ENCODE data around the gene ZNF622. TPM values are rescaled to one million over a fixed set of nuclear protein-coding genes. Genes with fewer than 3 reads are reported as not detected.
A peak's percentile ranks its signal among the peaks of the same experiment; 100 is the strongest.

ZNF622 gene
- polyA plus RNA-seq, 4 donors: 23.0 to 41.5 (median 34.1) TPM

DNA sequence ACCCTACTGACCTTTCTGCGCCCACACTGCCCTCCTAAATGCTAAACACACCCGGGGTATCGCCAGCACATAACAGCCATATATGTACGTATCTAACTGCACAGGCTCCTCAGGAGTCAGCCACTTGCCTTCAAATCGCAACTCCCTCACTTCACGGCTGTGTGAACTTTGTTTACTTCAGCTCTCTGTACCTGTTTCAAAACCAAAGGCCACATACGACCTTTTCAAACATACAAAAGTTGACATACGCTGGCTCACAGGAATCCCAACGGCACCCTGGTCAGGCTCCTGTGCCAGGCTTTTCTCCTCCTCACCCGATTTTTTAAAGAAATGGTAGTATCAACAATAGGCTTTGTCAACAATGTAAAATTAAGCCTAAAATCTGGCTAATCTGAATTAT, 39.0 kb upstream of the ZNF622 start:
- H3K36me3 ChIP-seq (ENCODE audit: control insufficient read depth in 3 of 3, insufficient read depth in 2 of 3, low read depth in 1 of 3, low read length in 3 of 3): peaks cover 0 to 20% (median 0%) of the 10 kb centered on the region in 3 donors
- DNase-seq (no peak), FAIRE-seq (no peak)
- H3K27me3 ChIP-seq (ENCODE audit: control insufficient read depth in 3 of 3, insufficient read depth in 3 of 3, low read length in 3 of 3): no peaks in the 10 kb centered on the region
- no peak overlapping the region for H3K4me3 ChIP-seq (ENCODE audit: low read depth in 1 of 3, low read length in 3 of 3)
- H3K4me1 ChIP-seq (ENCODE audit: control insufficient read depth in 3 of 3, insufficient read depth in 2 of 3, low read depth in 1 of 3, low read length in 2 of 3): peaks cover 0 to 26% (median 0%) of the 10 kb centered on the region in 3 donors
- no peak overlapping the region for H3K27ac ChIP-seq (ENCODE audit: low read depth in 1 of 3, low read length in 2 of 3)
- 86 to 93% (median 91%) methylated on average over 10 of the region's 10 CpGs for WGBS, 3 donors
- no peaks in the 10 kb centered on the region for H3K9me3 ChIP-seq (ENCODE audit: control insufficient read depth in 2 of 2, insufficient read depth in 1 of 2, low read depth in 1 of 2, low read length in 1 of 2)

GRCh38 chr5:16502866-16503265, 37.3 kb upstream of the ZNF622 start:
- Histone ChIP-seq H3K27ac (ENCODE audit: low read depth in 1 of 3, low read length in 2 of 3) (no peak overlapping the region), H3K4me1 (ENCODE audit: control insufficient read depth in 3 of 3, insufficient read depth in 2 of 3, low read depth in 1 of 3, low read length in 2 of 3) (peaks cover 0 to 16% (median 0%) of the 10 kb centered on the region in 3 donors), H3K9me3 (ENCODE audit: control insufficient read depth in 2 of 2, insufficient read depth in 1 of 2, low read depth in 1 of 2, low read length in 1 of 2) (no peaks in the 10 kb centered on the region), H3K36me3 (ENCODE audit: control insufficient read depth in 3 of 3, insufficient read depth in 2 of 3, low read depth in 1 of 3, low read length in 3 of 3) (peaks cover 0 to 23% (median 0%) of the 10 kb centered on the region in 3 donors), H3K4me3 (ENCODE audit: low read depth in 1 of 3, low read length in 3 of 3) (no peak overlapping the region), H3K27me3 (ENCODE audit: control insufficient read depth in 3 of 3, insufficient read depth in 3 of 3, low read length in 3 of 3) (no peaks in the 10 kb centered on the region)
- FAIRE-seq (no peak), DNase-seq (no peak)
- 61 to 70% (median 64%) methylated on average over 3 of the region's 3 CpGs for WGBS, 3 donors

DNA sequence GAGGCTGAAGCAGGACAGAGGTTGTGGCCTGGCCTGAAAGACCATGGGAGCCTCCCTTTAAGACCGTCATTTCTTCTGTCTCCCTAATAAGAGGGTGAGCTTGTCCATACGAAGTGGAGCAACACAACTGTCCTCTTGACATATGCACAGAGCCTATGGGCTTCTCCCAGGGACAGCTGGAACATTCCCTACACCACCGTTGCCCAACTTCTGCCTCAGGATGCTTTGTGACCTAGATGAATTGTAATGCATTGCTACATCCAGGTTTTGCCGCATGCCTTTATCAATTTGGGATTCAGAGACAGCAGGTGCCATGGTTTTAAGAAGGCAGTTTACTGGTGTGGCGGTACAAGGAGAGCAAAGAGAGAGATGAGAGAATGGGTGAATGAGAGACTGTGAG, 34.4 kb upstream of the ZNF622 start:
- Histone ChIP-seq H3K27me3 (ENCODE audit: control insufficient read depth in 3 of 3, insufficient read depth in 3 of 3, low read length in 3 of 3) (no peaks in the 10 kb centered on the region), H3K36me3 (ENCODE audit: control insufficient read depth in 3 of 3, insufficient read depth in 2 of 3, low read depth in 1 of 3, low read length in 3 of 3) (peaks cover 0 to 18% (median 0%) of the 10 kb centered on the region in 3 donors), H3K27ac (ENCODE audit: low read depth in 1 of 3, low read length in 2 of 3) (no peak overlapping the region), H3K4me1 (ENCODE audit: control insufficient read depth in 3 of 3, insufficient read depth in 2 of 3, low read depth in 1 of 3, low read length in 2 of 3) (peaks cover 0 to under 1% (median 0%) of the 10 kb centered on the region in 3 donors), H3K4me3 (ENCODE audit: low read depth in 1 of 3, low read length in 3 of 3) (no peak overlapping the region), H3K9me3 (ENCODE audit: control insufficient read depth in 2 of 2, insufficient read depth in 1 of 2, low read depth in 1 of 2, low read length in 1 of 2) (peaks cover 0 to 18% of the 10 kb centered on the region in 2 donors)
- DNase-seq (no peak), FAIRE-seq (no peak)
- 92 to 94% (median 94%) methylated on average over 5 of the region's 5 CpGs for WGBS, 3 donors

DNA sequence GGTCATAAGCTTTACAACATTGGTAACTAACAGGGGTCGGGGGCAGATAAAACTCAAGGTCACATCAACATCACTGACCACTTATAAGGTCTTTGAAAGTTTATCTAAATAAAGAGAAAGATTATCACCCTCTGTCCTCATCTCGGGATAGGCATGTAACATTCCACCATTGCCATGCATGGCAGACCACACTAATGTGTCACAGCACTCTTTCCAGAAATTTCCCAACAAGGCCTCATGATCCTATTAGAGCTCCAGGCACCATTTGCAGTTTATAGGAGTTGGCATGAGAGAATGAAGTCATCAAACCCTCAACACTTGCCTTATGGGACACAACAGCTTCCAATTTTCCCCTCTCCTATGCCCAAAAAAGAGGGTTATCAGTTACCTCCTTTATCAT, 31.9 kb upstream of the ZNF622 start:
- Histone ChIP-seq H3K36me3 (ENCODE audit: control insufficient read depth in 3 of 3, insufficient read depth in 2 of 3, low read depth in 1 of 3, low read length in 3 of 3) (peaks cover 0 to 14% (median 0%) of the 10 kb centered on the region in 3 donors), H3K4me1 (ENCODE audit: control insufficient read depth in 3 of 3, insufficient read depth in 2 of 3, low read depth in 1 of 3, low read length in 2 of 3) (peaks cover 0 to 10% (median 3%) of the 10 kb centered on the region in 3 donors), H3K9me3 (ENCODE audit: control insufficient read depth in 2 of 2, insufficient read depth in 1 of 2, low read depth in 1 of 2, low read length in 1 of 2) (peaks cover 0 to 27% of the 10 kb centered on the region in 2 donors), H3K27me3 (ENCODE audit: control insufficient read depth in 3 of 3, insufficient read depth in 3 of 3, low read length in 3 of 3) (no peaks in the 10 kb centered on the region), H3K27ac (ENCODE audit: low read depth in 1 of 3, low read length in 2 of 3) (no peak overlapping the region), H3K4me3 (ENCODE audit: low read depth in 1 of 3, low read length in 3 of 3) (no peak overlapping the region)
- DNase-seq: no peak
- FAIRE-seq: no peak
- WGBS, 3 donors: 79 to 84% (median 83%) methylated on average over 2 of the region's 2 CpGs

- H3K27ac ChIP-seq (ENCODE audit: low read depth in 1 of 3, low read length in 2 of 3): peak overlapping the region in 1 of 3 donors; percentile 46
- DNase-seq: no peak
- peaks cover 2 to 22% (median 3%) of the 10 kb centered on the region in 3 donors for H3K4me1 ChIP-seq (ENCODE audit: control insufficient read depth in 3 of 3, insufficient read depth in 2 of 3, low read depth in 1 of 3, low read length in 2 of 3)
- no peaks in the 10 kb centered on the region for H3K27me3 ChIP-seq (ENCODE audit: control insufficient read depth in 3 of 3, insufficient read depth in 3 of 3, low read length in 3 of 3)
- peaks cover 0 to 9% (median 0%) of the 10 kb centered on the region in 3 donors for H3K36me3 ChIP-seq (ENCODE audit: control insufficient read depth in 3 of 3, insufficient read depth in 2 of 3, low read depth in 1 of 3, low read length in 3 of 3)
- whole genome bisulfite sequencing, 3 donors: 29 to 82% (median 56%) methylated on average over 1 of the region's 1 CpG
- peaks cover 0 to 27% of the 10 kb centered on the region in 2 donors for H3K9me3 ChIP-seq (ENCODE audit: control insufficient read depth in 2 of 2, insufficient read depth in 1 of 2, low read depth in 1 of 2, low read length in 1 of 2)
- H3K4me3 ChIP-seq (ENCODE audit: low read depth in 1 of 3, low read length in 3 of 3): no peak overlapping the region
- FAIRE-seq: no peak
These were observed 27.7 kb upstream of the ZNF622 start for GRCh38 chr5:16493261-16493660.

DNA sequence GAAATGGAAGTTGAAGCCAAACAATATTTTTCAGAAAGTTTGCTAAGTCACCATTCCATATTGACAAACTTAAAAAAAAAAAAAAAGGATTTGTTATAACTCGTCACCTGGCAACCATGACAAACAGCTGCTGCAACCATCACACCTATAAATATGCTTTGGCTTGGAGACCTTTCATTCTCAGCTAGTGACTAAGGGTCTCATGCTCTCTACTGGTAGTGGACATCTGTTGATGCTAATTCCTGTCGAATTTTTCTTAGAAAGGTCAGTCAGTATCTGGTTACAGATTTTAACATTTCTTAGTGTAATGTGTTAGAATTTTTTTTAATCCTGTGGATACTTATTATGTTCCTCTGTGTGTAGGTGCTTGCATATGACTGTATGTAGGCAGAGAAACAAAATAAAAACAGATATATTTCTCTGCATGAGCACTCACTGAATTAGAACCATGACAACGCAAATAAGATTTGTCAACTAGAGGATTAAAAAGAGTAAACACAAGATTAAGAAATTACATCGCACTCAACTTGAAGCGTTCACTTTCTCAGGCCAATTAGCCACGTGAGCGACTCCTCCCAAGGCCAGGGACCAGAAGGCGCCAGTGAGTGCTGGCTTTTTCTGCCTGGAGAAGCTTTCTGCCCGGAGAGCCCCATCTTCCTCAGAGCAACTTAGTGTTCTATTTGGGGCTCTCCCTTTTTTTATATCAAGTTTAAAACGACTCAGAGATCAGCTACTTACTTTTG, 27.0 kb upstream of the ZNF622 start:
- FAIRE-seq (no peak), DNase-seq (peak; percentile 78 to 79)
- H3K27me3 ChIP-seq (ENCODE audit: control insufficient read depth in 3 of 3, insufficient read depth in 3 of 3, low read length in 3 of 3): no peaks in the 10 kb centered on the region
- H3K36me3 ChIP-seq (ENCODE audit: control insufficient read depth in 3 of 3, insufficient read depth in 2 of 3, low read depth in 1 of 3, low read length in 3 of 3): peaks cover 0 to 10% (median 0%) of the 10 kb centered on the region in 3 donors
- peaks cover 0 to 27% of the 10 kb centered on the region in 2 donors for H3K9me3 ChIP-seq (ENCODE audit: control insufficient read depth in 2 of 2, insufficient read depth in 1 of 2, low read depth in 1 of 2, low read length in 1 of 2)
- peaks cover 3 to 29% (median 3%) of the 10 kb centered on the region in 3 donors for H3K4me1 ChIP-seq (ENCODE audit: control insufficient read depth in 3 of 3, insufficient read depth in 2 of 3, low read depth in 1 of 3, low read length in 2 of 3)
- H3K27ac ChIP-seq (ENCODE audit: low read depth in 1 of 3, low read length in 2 of 3): peak overlapping the region in 1 of 3 donors; percentile 46
- no peak overlapping the region for H3K4me3 ChIP-seq (ENCODE audit: low read depth in 1 of 3, low read length in 3 of 3)
- 12 to 48% (median 34%) methylated on average over 10 of the region's 10 CpGs for WGBS, 3 donors

DNA sequence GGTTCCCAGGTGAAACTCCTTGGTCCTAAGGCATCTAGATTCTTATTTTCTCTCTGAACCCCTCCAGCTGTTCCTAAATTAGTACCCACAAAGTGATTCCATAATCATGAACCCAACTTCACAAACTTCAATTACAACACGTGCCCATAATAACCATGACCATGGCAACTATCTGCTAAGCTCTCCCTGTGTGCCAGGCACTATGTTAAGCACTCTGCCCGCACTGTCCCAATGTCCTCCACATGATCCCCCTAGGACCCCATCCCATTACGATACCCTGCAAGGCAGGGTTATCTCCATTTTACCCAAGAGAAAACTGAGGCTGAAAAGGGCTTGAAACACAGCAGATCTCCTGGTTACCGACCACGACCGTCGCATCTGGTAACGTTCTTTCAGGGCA, 25.3 kb upstream of the ZNF622 start:
- Histone ChIP-seq H3K4me1 (ENCODE audit: control insufficient read depth in 3 of 3, insufficient read depth in 2 of 3, low read depth in 1 of 3, low read length in 2 of 3) (peaks cover 3 to 43% (median 6%) of the 10 kb centered on the region in 3 donors), H3K4me3 (ENCODE audit: low read depth in 1 of 3, low read length in 3 of 3) (no peak overlapping the region), H3K36me3 (ENCODE audit: control insufficient read depth in 3 of 3, insufficient read depth in 2 of 3, low read depth in 1 of 3, low read length in 3 of 3) (peaks cover 0 to 7% (median 0%) of the 10 kb centered on the region in 3 donors), H3K27ac (ENCODE audit: low read depth in 1 of 3, low read length in 2 of 3) (no peak overlapping the region), H3K9me3 (ENCODE audit: control insufficient read depth in 2 of 2, insufficient read depth in 1 of 2, low read depth in 1 of 2, low read length in 1 of 2) (peaks cover 0 to 17% of the 10 kb centered on the region in 2 donors), H3K27me3 (ENCODE audit: control insufficient read depth in 3 of 3, insufficient read depth in 3 of 3, low read length in 3 of 3) (no peaks in the 10 kb centered on the region)
- FAIRE-seq: no peak
- WGBS, 3 donors: 86 to 92% (median 91%) methylated on average over 8 of the region's 8 CpGs
- DNase-seq: no peak

- DNase-seq: peak; percentile 67 to 71
- H3K4me3 ChIP-seq (ENCODE audit: low read depth in 1 of 3, low read length in 3 of 3): no peak overlapping the region
- WGBS, 3 donors: 5 to 40% (median 20%) methylated on average over 1 of the region's 1 CpG
- H3K27ac ChIP-seq (ENCODE audit: low read depth in 1 of 3, low read length in 2 of 3): peak overlapping the region in 1 of 3 donors; percentile 26
- peaks cover 0 to 4% (median 0%) of the 10 kb centered on the region in 3 donors for H3K36me3 ChIP-seq (ENCODE audit: control insufficient read depth in 3 of 3, insufficient read depth in 2 of 3, low read depth in 1 of 3, low read length in 3 of 3)
- H3K27me3 ChIP-seq (ENCODE audit: control insufficient read depth in 3 of 3, insufficient read depth in 3 of 3, low read length in 3 of 3): no peaks in the 10 kb centered on the region
- H3K4me1 ChIP-seq (ENCODE audit: control insufficient read depth in 3 of 3, insufficient read depth in 2 of 3, low read depth in 1 of 3, low read length in 2 of 3): peaks cover 3 to 48% (median 6%) of the 10 kb centered on the region in 3 donors
- peaks cover 0 to 3% of the 10 kb centered on the region in 2 donors for H3K9me3 ChIP-seq (ENCODE audit: control insufficient read depth in 2 of 2, insufficient read depth in 1 of 2, low read depth in 1 of 2, low read length in 1 of 2)
- FAIRE-seq: no peak
These were observed 23.8 kb upstream of the ZNF622 start for GRCh38 chr5:16489322-16489791.

Data from small intestine (tissue), 7 donors.